Choroid plexus epithelial cell (primary cell): Measurements from ENCODE around the gene RAB11FIP3.

Experiments used
- DNase-seq: peaks from one replicate; pipeline ENCODE4 v3.0.0-alpha.2; 2010; ENCODE audit warnings: low read depth
- H3K4me3 ChIP-seq: 2 replicates; pipeline ENCODE4 v1.5.1; 2011; ENCODE audit warnings: low read depth, mild to moderate bottlenecking, control low read depth, low read length, moderate library complexity
- TF ChIP-seq, protein P1 (sequence below): conservative IDR thresholded peaks from 2 replicates; pipeline ENCODE4 v1.5.1; 2011; ENCODE audit warnings: low read depth, mild to moderate bottlenecking, control low read depth, inconsistent platforms, low read length, moderate library complexity

The RAB11FIP3 gene

GRCh38 chr16:495127-495748 lies 69.8 kb downstream of the RAB11FIP3 start:
- TF ChIP-seq, protein P1, sequence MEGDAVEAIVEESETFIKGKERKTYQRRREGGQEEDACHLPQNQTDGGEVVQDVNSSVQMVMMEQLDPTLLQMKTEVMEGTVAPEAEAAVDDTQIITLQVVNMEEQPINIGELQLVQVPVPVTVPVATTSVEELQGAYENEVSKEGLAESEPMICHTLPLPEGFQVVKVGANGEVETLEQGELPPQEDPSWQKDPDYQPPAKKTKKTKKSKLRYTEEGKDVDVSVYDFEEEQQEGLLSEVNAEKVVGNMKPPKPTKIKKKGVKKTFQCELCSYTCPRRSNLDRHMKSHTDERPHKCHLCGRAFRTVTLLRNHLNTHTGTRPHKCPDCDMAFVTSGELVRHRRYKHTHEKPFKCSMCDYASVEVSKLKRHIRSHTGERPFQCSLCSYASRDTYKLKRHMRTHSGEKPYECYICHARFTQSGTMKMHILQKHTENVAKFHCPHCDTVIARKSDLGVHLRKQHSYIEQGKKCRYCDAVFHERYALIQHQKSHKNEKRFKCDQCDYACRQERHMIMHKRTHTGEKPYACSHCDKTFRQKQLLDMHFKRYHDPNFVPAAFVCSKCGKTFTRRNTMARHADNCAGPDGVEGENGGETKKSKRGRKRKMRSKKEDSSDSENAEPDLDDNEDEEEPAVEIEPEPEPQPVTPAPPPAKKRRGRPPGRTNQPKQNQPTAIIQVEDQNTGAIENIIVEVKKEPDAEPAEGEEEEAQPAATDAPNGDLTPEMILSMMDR = peak; percentile 66
- no peak overlapping the region for H3K4me3 ChIP-seq
- DNase-seq = peak; percentile 54

DNA sequence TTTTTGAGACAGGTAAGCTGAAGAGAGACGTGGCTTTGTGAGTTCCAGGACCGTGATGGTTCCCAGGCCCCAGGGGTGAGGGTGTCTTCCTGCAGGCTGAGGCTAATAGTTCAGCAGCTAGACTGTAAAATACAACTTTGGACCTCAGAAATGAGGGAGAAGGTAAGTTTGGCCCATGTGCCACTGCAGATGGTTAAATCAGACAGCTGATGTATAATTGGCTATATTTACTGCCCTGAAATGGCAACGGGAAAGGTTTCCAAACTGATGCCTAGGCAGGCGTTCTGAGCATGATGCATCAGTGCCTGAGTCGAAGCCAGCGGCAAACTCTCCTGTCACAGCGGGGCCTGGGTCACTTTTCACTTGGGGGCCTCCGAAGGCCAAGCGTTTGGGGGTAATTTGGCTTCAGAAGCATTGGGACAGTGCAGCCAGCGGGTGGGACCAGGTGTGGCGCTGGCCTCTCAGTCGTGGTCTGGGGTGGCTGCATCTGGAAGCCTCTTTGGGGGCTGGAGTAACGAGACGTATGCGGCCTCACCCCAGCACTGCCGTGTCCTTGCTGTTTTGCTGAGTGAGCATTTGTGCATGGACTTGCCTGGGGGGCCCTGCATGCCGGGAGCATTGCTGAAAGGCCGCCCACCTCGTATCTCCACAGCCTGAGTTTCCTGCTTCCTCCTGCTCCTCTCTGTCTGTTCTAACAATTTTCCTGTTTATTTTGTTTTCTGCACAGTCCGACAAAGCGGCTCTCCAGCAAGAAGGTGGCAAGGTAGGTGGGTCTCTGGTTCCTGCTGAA lies 70.8 kb downstream of the RAB11FIP3 start:
- no peak overlapping the region for H3K4me3 ChIP-seq
- TF ChIP-seq, protein P1 = no peak
- DNase-seq = peak; percentile 10

DNA sequence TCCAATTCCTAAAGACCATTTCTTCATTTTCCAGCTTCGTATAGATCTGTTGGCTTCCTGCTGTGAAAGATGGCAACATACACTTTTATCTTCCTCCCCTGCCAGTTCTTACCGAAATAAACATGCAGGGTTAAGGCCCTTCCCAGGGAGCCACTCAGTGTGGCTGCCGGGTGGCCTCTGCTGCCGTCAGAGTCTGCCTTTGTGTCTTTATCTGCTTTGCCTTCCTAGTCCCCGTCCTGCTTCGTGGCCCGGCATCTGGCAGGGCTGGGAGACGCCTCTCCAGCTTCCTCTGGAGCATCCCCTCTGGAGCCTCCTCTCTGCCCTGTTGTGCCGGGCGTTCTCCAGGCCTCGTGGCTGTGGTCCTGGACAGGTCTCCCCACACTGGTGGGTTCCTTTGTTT lies 71.8 kb downstream of the RAB11FIP3 start:
- TF ChIP-seq, protein P1 = no peak

GRCh38 chr16:499924-500323 lies 74.5 kb downstream of the RAB11FIP3 start:
- no peak overlapping the region for H3K4me3 ChIP-seq
- TF ChIP-seq, protein P1 = no peak
- DNase-seq = no peak

More for the DNA sequence above, 71.8 kb downstream of the RAB11FIP3 start:
- H3K4me3 ChIP-seq = no peak overlapping the region
- DNase-seq = peak; percentile 68

DNA sequence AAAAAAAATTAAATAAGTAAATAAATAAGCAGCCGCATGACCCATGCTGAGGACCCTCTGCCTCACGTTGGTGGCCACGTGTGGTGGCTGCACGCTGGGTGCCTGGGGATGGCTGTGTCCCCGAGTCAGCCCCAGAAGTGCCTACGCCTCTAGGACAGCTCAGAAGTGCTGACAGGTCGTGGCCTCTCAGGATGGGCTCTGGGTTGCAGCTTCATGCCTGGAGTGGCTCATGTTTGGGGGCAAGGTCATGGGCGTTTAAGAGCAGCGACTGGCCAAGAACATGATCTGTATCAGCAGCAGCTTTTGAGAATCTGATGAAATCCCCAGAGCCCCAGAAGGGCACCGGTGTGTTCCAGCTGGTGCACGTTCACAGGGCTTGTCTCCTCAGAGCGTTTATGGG lies 75.3 kb downstream of the RAB11FIP3 start:
- no peak for DNase-seq
- TF ChIP-seq, protein P1 = no peak
- no peak overlapping the region for H3K4me3 ChIP-seq

- no peak overlapping the region for H3K4me3 ChIP-seq
- TF ChIP-seq, protein P1 = no peak
- DNase-seq = no peak
Observed at GRCh38 chr16:502179-502943, 76.9 kb downstream of the RAB11FIP3 start.
